SH-SY5Y (cell line): ENCODE results near the gene TRIM44.

Experiments used
- GATA2 ChIP-seq: IDR thresholded peaks from 2 replicates; pipeline ENCODE4 v1.6.1; 2011; ENCODE audit warnings: mild to moderate bottlenecking, low read depth, low read length
- GATA3 ChIP-seq: IDR thresholded peaks from 2 replicates; pipeline ENCODE4 v1.6.1; 2011; ENCODE audit warnings: low read depth, mild to moderate bottlenecking, low read length, moderate library complexity

Gene TRIM44

GRCh38 chr11:35662649-35663407 lies at the start of gene TRIM44:
TRIM44 (plus strand) TSS chr11:35662775; CDS start chr11:35663112, 337 bp downstream.
- TF ChIP-seq GATA3 (no peak), GATA2 (no peak)

GRCh38 chr11:35614939-35615569 lies 47.5 kb upstream of the TRIM44 start:
- TF ChIP-seq GATA2 (no peak), GATA3 (no peak)

DNA sequence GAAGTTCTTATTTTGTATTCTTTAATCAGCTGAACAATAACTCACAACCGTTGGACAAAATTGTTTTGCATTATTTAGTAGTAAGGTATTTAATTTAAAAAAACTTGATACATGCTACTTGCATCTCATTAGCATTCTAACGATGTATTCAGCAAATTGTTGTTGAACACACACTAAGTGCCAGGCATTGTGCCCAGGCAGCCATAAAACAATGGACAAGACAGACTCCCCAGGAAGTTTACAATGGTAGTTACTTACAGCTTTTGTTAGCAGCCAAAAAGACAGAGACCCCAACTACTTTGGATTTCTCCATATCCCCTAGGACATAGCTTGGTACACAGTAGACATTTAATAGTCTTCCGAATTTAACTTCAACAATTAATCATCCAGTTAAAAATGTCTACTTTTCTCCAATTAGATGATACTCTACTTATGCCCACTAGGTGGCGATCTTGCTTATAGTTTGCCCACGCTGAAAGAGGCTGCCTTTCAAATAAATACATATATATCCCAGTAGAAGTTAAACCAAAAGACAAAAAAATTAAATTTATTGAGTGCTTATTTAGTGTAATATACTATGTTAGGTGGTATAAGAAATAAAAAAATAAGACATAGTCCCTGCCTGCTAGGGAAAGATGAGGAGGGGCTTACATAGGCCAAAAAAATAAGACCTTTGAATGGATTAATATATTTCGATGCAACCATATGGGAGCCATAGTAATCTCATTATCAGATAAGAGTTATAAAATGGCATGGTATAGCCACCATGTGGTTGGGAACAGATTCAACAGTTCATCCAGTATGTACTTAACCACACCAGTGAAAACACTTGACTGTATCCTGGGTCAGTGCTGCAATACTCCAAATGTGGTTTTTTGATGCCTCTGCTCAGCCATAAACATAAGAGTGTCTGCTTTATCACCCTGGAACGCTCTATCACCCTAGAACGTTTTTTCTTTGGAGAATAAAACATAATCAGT lies 46.4 kb upstream of the TRIM44 start:
- TF ChIP-seq GATA2 (no peak), GATA3 (no peak)

GRCh38 chr11:35617316-35617686 lies 45.3 kb upstream of the TRIM44 start:
- TF ChIP-seq GATA2 = no peak
- no peak for TF ChIP-seq GATA3

DNA sequence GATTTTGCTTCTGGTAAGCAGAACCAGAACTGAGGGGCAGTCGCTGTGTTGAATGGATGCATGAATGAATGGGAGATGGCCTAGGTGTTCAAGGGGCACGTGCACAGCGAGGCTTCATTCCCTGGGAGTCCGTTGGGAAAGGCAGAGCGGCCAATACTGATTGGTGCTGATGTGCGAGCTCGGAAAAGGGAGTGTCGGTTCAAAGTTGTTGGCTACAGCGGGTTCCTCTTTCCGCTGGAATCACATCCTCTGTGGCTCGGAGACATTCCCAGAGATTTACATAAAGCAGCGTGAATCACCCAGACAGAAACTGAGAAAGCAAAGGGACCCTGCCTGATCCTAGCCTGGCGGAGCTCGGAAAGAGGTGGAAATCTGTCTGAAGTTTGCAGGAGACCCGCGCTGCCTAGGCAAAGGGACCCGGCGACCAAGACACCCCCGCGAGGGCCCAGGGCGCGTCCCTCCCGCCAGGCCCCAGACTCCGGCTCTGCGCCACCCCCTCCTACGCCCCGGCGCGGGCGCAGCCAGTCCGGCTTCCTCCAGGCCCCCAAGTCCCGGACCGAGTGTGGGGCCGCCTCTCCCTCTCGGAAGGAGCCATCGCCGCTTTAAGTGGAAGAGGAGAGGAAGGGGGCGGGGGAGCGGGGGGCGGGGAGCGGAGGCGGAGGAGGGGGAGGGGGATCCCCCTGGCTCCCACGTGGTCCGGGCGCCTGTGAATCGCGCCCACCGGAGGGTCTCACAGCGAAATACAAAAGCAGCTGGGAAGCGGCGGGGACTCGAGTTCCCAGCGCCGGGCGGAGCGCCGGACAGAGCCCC lies 44.7 kb upstream of the TRIM44 start, which contains the start of gene FJX1:
Gene FJX1 (plus strand): TSS at position 774 of the 810 bp plus-strand sequence. CDS start 177 bp downstream, outside the sequence.
- TF ChIP-seq GATA2 = no peak

DNA sequence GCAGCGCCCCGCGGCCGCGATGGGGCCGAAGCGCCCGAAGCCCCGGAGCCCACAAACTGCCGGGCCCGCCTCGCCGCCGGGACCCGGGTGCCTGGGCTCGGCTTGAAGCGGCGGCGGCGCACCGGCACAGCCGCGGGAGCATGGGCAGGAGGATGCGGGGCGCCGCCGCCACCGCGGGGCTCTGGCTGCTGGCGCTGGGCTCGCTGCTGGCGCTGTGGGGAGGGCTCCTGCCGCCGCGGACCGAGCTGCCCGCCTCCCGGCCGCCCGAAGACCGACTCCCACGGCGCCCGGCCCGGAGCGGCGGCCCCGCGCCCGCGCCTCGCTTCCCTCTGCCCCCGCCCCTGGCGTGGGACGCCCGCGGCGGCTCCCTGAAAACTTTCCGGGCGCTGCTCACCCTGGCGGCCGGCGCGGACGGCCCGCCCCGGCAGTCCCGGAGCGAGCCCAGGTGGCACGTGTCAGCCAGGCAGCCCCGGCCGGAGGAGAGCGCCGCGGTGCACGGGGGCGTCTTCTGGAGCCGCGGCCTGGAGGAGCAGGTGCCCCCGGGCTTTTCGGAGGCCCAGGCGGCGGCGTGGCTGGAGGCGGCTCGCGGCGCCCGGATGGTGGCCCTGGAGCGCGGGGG lies 44.0 kb upstream of the TRIM44 start:
- TF ChIP-seq GATA3 = no peak

DNA sequence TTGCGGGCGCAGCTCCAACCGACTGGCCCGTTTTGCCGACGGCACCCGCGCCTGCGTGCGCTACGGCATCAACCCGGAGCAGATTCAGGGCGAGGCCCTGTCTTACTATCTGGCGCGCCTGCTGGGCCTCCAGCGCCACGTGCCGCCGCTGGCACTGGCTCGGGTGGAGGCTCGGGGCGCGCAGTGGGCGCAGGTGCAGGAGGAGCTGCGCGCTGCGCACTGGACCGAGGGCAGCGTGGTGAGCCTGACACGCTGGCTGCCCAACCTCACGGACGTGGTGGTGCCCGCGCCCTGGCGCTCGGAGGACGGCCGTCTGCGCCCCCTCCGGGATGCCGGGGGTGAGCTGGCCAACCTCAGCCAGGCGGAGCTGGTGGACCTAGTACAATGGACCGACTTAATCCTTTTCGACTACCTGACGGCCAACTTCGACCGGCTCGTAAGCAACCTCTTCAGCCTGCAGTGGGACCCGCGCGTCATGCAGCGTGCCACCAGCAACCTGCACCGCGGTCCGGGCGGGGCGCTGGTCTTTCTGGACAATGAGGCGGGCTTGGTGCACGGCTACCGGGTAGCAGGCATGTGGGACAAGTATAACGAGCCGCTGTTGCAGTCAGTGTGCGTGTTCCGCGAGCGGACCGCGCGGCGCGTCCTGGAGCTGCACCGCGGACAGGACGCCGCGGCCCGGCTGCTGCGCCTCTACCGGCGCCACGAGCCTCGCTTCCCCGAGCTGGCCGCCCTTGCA lies 43.3 kb upstream of the TRIM44 start:
- TF ChIP-seq GATA3 = no peak
- TF ChIP-seq GATA2 = no peak

- TF ChIP-seq GATA3 (no peak), GATA2 (no peak)
These were observed 42.5 kb upstream of the TRIM44 start for GRCh38 chr11:35619855-35620640.

DNA sequence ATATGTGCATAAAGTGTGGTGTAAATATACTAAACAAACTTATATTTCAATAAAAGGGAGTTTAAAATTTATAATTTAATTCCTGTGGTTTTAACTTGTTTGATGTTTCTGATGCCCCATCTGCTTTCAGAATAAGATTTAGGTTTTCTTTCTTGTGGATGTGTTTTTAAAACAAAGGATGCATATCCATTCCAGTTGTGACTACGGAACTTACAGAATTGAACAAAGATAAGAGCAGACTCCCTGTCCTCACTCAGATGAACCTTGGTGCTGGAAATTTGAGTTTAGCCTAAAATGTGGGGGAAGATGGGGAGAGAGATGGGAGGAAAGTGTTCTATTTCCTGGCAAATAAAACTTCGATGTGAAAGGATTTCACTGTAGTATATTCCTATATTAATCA lies 41.8 kb upstream of the TRIM44 start:
- TF ChIP-seq GATA3 (no peak), GATA2 (no peak)

- TF ChIP-seq GATA2 (no peak), GATA3 (no peak)
These were observed 41.0 kb upstream of the TRIM44 start for GRCh38 chr11:35621620-35622019.

- TF ChIP-seq GATA3 = no peak
- no peak for TF ChIP-seq GATA2
These were observed 40.5 kb upstream of the TRIM44 start for GRCh38 chr11:35622070-35622469.

DNA sequence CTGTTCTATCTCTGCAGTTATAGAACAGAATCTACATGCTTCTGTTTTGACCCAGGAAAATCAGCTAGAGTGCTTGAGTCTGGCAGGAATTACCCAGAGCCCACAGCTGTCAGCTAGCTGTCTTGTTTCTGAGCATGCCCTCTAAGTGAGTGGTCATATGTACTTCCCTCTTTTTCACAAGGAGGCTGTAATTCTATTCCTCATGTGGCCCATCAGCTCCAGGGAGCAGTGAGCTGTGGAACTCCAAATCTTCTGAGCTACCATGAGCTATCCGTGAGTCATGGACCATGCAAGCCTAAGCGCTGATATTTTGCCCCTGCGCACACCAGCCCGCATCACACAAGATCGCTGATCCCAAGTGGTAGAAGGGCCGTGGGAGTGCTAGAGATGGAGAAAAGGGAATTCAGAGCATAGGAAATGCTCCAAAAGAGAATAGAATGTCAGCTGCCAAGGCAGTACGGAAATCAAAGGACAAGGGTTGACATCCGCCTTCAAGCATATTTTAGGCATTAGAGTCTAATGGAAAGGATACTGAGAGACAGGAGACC lies 38.9 kb upstream of the TRIM44 start:
- TF ChIP-seq GATA3 = no peak
- TF ChIP-seq GATA2 = no peak
